Middle frontal gyrus (tissue), 1 donor: ENCODE measurements around the gene MAGI2.

Experiments used
- DNase-seq: peaks from one replicate; pipeline ENCODE4 v3.0.0-alpha.2; 2015; ENCODE audit warnings: low spot score; ENCODE audit errors: extremely low spot score

Gene MAGI2

DNA sequence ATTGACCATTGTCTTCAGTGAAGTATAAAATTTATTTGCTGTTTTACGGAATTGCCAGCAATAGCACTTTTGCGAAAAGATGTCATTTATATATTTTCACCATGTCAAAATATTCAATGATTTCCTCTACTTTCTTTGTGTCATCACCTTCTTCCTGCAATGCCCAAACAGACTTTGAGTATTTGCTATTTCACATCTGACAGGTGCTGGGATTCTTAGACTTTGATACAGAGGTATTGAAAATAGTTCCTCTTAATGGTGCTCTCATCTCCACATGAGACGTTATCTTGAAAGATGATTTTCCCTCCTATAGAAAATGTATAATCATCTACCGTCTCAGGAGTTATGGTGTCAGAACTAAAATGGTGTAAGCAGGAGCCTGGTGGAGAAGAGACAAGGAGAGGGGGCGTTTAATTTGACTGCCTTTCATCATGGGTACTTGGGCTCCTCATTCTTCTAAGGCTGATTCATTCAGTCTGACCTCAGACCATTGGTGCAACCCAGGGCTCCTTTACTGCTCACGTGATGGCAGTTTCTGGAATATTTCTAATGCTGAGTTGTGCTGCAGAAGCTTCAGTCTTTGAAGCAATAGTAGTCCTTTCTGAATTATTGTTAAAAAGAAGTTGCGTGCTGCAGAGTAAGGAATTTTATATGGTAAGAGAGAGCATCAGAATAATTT lies 1250.3 kb downstream of the MAGI2 start:
- no peak for DNase-seq

DNA sequence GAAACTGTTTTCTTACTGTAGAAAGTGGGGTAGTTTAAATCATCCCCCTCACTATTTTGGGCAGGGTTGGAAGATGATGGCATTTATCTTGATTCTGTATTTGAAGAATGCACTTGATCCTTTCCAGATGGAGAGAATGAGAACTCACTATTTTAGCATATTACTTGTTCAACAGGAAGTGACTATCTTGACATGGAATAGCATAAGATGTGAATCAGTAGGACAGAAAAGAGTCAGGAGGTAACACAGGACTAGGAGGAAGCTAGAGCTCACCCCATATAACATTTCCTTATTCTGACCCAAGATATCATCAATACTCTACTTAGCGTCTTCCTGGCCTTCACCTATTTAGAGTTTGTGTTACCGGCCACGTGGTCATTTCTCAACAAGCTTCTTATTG lies 1254.7 kb downstream of the MAGI2 start:
- no peak for DNase-seq

GRCh38 chr7:78197447-78197846 lies 1256.0 kb downstream of the MAGI2 start:
- no peak for DNase-seq

DNA sequence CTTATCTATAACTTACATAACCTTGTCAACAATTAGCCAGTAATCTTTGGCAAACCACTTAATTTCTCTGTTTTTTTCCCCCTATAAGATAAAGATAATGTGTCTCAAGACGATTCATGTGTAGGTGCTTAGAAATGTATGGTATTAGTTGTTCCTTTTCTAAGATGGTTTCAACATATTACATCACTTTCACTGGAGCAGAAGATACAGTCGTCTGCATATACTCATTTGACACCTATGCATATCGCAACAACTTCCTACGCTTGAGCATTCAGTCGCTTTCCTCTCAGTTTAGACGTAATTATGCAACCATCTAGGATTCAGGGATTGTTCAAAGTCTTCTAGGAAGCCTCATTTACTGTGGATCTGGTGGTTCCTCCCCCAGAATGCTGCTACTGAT lies 1258.2 kb downstream of the MAGI2 start:
- DNase-seq: peak; percentile 31

DNA sequence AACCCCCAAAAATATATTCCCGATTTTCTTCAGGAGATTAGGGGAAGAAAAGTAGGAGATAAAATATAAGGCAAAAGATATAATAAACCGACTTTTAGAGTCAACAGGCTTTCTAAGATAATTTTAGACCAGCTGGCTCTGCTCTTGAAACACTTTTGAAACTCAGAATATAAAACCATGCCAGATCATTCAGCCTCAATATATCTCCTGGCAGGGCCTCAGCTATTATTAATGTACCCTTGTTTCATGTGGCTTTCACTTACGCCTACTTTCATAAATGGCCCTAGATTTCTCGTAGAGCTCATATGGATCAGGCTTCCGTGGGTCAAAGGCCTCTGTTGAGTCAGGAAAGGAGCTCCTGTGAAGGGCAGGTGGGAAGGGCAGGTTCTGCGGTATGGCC lies 1258.9 kb downstream of the MAGI2 start:
- DNase-seq: no peak

- no peak for DNase-seq
Observed at GRCh38 chr7:78191475-78192079, 1261.9 kb downstream of the MAGI2 start.

- DNase-seq: no peak
Observed at GRCh38 chr7:78189762-78190161, 1263.7 kb downstream of the MAGI2 start.

- no peak for DNase-seq
Observed at GRCh38 chr7:78185149-78185745, 1268.2 kb downstream of the MAGI2 start.

DNA sequence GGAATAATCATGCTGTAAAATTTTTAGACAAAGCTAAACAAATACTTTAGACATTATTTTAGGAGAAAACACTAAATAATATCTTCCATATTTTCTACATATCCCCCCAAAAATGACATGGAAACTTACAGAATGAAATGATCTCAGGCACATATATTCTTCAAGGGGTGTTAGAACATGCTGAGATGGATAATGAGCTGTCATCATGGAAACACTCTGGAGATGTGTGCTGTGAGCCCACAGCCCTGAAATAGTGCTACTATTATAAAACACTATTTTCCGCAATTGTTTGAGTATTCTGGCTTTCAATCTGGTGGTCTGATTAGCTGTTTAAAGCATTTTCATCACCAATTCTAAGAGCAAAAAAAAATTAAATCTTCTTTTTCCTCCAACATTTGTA lies 1269.2 kb downstream of the MAGI2 start:
- DNase-seq: no peak

DNA sequence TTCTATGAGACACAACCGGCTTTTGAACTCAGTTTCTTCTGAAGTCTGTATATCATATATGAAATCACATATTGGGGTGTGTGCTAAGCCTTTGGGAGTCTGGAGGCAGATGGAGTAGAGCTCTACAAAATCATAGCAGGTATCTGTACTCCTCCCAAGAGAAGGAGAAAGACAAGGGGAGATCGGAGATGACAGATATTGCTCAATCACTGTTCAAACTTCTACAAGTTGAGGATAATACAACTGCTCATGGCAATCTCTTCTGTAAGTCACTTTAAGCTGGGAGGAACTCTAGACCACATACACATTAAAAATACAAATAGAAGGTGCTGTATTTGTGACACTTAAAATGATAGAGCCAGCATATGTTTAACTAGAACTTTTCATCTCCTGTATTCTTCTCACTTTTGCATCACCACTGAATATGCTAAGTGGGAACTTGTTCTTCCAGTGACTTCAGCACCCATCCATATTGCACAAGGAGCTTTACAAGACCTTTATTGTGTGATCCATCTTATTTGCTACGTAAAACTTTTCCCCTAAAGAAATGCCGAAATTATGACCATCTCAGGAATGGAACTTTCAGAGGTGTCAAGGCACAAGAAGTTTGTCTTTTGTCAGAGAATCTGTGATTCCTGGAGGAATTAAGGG lies 1273.5 kb downstream of the MAGI2 start:
- DNase-seq: no peak

GRCh38 chr7:78179211-78179610 lies 1274.3 kb downstream of the MAGI2 start:
- DNase-seq: no peak

DNA sequence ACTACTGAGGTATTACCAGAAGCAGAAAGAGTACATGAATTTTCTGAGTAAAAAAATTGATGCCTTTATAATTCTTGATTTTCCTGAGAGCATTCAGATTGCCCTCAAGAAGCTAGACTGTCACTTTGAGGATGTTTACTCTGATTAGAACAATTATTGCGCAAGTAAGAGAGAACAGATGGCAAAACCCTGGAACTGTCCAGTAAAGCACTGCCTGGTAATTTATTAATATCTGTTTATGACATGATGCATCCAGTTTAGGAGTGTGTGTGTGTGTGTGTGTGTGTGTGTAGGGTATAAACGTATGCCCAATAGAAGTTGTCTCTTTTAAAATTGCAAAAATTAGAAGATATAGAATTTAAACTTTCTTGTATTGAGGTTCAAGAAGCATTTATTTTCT lies 1275.1 kb downstream of the MAGI2 start:
- no peak for DNase-seq

- no peak for DNase-seq
Observed at GRCh38 chr7:78176171-78176570, 1277.3 kb downstream of the MAGI2 start.

DNA sequence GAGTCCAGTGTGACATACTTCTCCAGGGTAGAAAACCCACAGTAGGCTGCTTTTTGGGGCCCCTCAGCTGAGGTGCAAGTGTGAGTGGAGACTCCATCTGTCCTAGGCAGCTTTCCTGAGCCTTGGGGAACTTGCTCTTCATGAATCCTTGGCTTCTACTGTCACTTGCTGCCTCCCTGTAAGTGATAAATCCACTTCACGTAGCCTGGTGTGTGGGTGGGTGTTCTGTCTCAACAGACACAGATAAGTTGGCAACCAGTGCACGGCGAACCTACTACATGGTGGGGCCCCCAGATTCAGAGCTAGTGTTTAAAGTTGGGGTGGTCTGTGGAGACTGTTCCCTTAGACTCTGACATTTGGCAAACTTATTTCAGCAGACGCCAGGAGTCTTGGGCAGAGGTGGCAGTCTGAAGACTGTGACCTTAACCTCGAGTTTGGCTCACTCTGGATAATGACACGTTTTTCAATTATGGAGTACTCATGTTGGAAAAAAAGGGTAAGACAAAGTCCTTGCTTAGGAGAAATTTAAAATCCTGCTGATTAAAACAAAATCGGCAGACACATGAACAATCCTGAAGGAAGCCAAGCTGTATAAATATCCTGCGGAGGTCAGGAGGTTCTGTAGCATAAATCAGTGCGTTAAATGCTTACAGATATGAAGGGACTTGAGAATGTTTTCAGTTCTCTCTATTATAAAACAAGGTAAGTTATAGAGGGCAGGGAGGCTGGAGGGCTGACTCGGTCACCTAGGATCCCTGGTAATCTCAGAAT lies 1278.0 kb downstream of the MAGI2 start:
- DNase-seq: no peak

GRCh38 chr7:78173666-78174065 lies 1279.8 kb downstream of the MAGI2 start:
- DNase-seq: no peak

DNA sequence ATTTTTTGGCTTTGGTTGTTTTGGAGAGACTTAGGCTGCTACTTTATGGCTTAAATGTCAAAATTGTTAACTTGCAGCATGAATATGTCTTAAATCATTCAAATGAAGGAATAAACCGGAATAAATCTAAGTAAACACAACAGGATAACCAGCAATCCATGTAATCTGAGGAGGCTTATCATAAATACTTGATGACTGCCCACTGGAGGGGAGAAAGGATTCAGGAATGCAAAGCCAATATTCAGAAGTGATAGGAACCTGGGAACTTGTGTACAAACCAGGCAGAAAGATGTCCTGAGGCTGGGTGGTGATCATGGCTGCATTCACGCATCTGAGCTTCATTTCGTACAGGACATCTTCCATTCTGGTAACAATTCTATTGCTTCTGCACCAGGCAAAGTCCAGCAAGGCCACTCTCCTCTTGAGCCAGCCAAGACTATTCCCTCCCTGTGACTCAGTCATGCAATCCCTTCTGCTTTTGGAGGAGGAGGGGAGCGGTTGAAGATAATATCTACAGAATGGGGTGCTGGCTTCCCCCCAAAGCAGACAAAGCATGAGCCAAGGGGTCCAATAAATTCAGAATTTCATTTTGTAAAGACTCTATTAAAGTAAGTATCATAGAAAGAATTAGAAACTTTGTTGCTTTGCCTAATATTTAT lies 1280.4 kb downstream of the MAGI2 start:
- no peak for DNase-seq

- no peak for DNase-seq
Observed at GRCh38 chr7:78172267-78172757, 1281.2 kb downstream of the MAGI2 start.

DNA sequence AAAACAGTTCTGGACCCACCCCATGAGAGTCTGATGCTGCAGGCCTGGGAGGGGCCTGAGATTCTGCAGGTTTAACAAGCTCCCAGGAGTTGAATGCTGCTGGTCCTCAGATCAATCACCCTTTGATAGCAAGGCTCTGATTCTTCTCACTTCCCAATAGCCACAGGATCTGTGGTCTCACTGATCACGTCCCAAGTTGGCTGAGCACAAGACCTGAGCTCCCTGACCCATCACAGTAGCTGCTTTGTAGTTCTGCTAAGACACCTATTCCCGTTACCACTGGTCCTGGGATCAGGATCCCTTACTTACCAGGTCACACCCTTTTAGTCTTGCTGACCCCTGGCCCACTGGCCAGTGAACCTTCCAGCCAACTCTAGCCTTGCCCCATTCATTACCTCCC lies 1282.1 kb downstream of the MAGI2 start:
- DNase-seq: no peak

DNA sequence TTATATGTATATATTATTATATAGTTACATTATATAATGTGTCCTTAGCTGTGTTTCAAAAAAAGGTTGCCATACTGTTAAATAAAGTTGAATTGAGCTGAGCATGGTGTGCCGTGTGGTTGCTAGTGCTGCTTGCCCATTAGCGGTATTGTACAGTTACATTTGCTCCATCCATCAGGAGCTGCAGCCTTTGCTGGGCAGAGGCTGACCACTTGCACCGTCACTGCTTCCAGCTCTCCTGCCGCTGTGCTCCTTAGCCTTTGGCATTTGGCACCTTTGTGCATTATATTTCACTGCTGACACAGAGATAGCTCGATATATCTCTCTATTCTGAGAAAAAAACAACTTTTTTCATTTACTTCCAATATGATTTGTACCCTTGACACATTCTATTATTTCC lies 1282.7 kb downstream of the MAGI2 start:
- no peak for DNase-seq

DNA sequence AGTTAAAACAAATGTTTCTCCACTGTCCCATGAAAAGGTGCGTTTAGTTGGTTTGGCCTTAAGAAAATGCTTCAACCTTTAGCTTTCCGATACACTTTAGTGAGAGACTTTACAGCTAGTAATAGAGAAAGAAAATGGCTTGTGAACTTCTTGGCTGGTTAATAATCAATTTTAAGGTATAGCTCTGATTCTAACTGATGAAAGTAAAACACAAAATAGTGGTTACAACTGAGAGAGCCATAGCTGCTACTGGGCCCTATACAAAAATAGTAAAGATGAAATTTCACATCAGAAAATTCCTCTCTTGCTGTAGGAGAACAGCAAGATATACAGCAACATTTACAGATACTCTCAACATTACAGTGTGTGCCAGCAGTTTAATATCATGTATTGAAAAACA lies 1283.5 kb downstream of the MAGI2 start:
- no peak for DNase-seq

GRCh38 chr7:78168865-78169264 lies 1284.6 kb downstream of the MAGI2 start:
- DNase-seq: no peak
